HepG2 (cell line): ENCODE data around the gene AMDHD1. TPM values are rescaled to one million over a fixed set of nuclear protein-coding genes. Genes with fewer than 3 reads are reported as not detected.

Experiments used
- ARID5B ChIP-seq: IDR thresholded peaks from 2 replicates; pipeline ENCODE4 v1.4.0; 2020; ENCODE audit warnings: mild to moderate bottlenecking, missing genetic modification reagents
- BRCA1 ChIP-seq: sonication (generic); formaldehyde crosslinking; IDR thresholded peaks from 2 replicates; pipeline ENCODE4 v1.4.0; 2020; ENCODE audit warnings: missing genetic modification reagents
- EZH2 ChIP-seq: conservative IDR thresholded peaks from 2 replicates; pipeline ENCODE4 v1.6.1; 2012; ENCODE audit warnings: mild to moderate bottlenecking, low read depth, low read length, moderate library complexity
- FOXK2 ChIP-seq: fragments of 450-650 bp; IDR thresholded peaks from 2 replicates; pipeline ENCODE4 v1.6.1; 2016
- GZF1 ChIP-seq: sonication (generic); formaldehyde crosslinking; IDR thresholded peaks from 2 replicates; pipeline ENCODE4 v1.5.1; 2020; ENCODE audit warnings: mild to moderate bottlenecking, missing genetic modification reagents
- HOXA7 ChIP-seq: sonication (generic); formaldehyde crosslinking; IDR thresholded peaks from 2 replicates; pipeline ENCODE4 v1.8.1; 2022; ENCODE audit warnings: mild to moderate bottlenecking, missing genetic modification reagents, moderate library complexity
- PRMT3 ChIP-seq: sonication (generic); formaldehyde crosslinking; IDR thresholded peaks from 2 replicates; pipeline ENCODE4 v1.8.1; 2022; ENCODE audit warnings: low read depth, mild to moderate bottlenecking, moderate library complexity, missing genetic modification reagents, borderline replicate concordance
- RBM22 ChIP-seq: fragments of 200-400 bp; formaldehyde crosslinking; optimal IDR thresholded peaks from 2 replicates; pipeline ENCODE3; 2017; ENCODE audit warnings: mild to moderate bottlenecking, low read length, moderate library complexity
- TBP ChIP-seq: sonication (generic); formaldehyde crosslinking; IDR thresholded peaks from 2 replicates; pipeline ENCODE4 v1.5.0; 2020; ENCODE audit warnings: missing genetic modification reagents
- ZEB1 ChIP-seq: IDR thresholded peaks from 2 replicates; pipeline ENCODE4 v1.6.1; 2012; ENCODE audit warnings: mild to moderate bottlenecking, low read depth, inconsistent platforms; ENCODE audit not compliant: insufficient replicate concordance
- ZFX ChIP-seq: sonication (generic); formaldehyde crosslinking; IDR thresholded peaks from 2 replicates; pipeline ENCODE4 v1.4.0; 2020; ENCODE audit warnings: mild to moderate bottlenecking, low read depth, missing genetic modification reagents, moderate library complexity
- ZFY ChIP-seq: sonication (generic); formaldehyde crosslinking; IDR thresholded peaks from 2 replicates; pipeline ENCODE4 v1.4.0; 2020; ENCODE audit warnings: missing genetic modification reagents
- ZNF383 ChIP-seq: sonication (generic); formaldehyde crosslinking; IDR thresholded peaks from 2 replicates; pipeline ENCODE4 v1.4.0; 2020; ENCODE audit warnings: missing genetic modification reagents, mild to moderate bottlenecking, borderline replicate concordance
- ZNF574 ChIP-seq: sonication (generic); formaldehyde crosslinking; IDR thresholded peaks from 2 replicates; pipeline ENCODE4 v1.4.0; 2020; ENCODE audit warnings: missing genetic modification reagents
- ZNF674 ChIP-seq: sonication (generic); formaldehyde crosslinking; IDR thresholded peaks from 2 replicates; pipeline ENCODE4 v1.5.0; 2020; ENCODE audit warnings: low read depth, mild to moderate bottlenecking, missing genetic modification reagents
- ZNF709 ChIP-seq: sonication (generic); formaldehyde crosslinking; IDR thresholded peaks from 2 replicates; pipeline ENCODE4 v1.5.0; 2020; ENCODE audit warnings: mild to moderate bottlenecking, missing genetic modification reagents
- polyA plus RNA-seq, 8 experiments: library from polyadenylated mRNA; depleted of rRNA in 3 of 8; stranded (reverse) in 7 of 8; unstranded in 1 of 8; fragments of >200 nt; fragmentation: Illumina TruSeq in 4 of 8; extraction: Trizol in 4 of 8; gene quantifications; 2 replicates each; pipeline versions ENCODE4 v1.2.1 to v1.2.3, GENCODE V29; 2011 to 2016; ENCODE audit warnings: low read depth in 4 of 8, missing spikeins in 1 of 8, mixed read lengths in 1 of 8; ENCODE audit not compliant: insufficient read depth in 1 of 8
- total RNA-seq, 5 experiments: library from RNA; depleted of rRNA; stranded (reverse); fragments of >200 nt; fragmentation: Illumina TruSeq; extraction: Trizol; gene quantifications; 2 replicates each; pipeline ENCODE4 v1.2.3, GENCODE V29; 2016; ENCODE audit warnings: low read depth in 1 of 5
- TF ChIP-seq, protein P1 (sequence below): sonication (generic); formaldehyde crosslinking; IDR thresholded peaks from 2 replicates; pipeline ENCODE4 v1.9.0; 2021; ENCODE audit warnings: missing genetic modification reagents, borderline replicate concordance
- TF ChIP-seq, protein P2 (sequence below): sonication (generic); formaldehyde crosslinking; IDR thresholded peaks from 2 replicates; pipeline ENCODE4 v1.9.0; 2021; ENCODE audit warnings: missing genetic modification reagents, borderline replicate concordance

The AMDHD1 gene
- total and polyA plus RNA-seq, 2 of the 13 experiments (the other 11 are each of a cell fraction or from before 2014, with no cell fraction given) = 6.5 to 29.6 TPM

DNA sequence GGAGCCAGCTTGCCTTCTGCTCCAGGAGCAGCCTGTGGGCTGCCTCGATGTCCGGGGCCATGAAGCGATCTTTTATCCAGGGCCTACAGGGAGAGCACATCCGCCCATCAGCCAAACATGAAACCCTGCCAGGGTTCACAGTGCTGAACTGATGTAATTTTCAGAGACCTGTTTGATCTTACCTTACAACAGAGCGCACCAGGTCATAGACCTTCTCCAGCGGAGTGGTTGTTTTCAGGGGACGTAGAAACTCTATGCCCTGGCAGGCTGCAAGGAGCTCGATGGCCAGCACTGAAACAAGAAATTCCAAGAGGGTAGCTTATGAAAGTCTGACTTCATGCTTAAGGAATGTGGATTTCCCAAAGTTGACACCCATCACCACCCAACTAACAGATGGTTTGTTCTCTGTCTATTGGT lies 33.3 kb downstream of the AMDHD1 start (continued):
- TF ChIP-seq, protein P1, sequence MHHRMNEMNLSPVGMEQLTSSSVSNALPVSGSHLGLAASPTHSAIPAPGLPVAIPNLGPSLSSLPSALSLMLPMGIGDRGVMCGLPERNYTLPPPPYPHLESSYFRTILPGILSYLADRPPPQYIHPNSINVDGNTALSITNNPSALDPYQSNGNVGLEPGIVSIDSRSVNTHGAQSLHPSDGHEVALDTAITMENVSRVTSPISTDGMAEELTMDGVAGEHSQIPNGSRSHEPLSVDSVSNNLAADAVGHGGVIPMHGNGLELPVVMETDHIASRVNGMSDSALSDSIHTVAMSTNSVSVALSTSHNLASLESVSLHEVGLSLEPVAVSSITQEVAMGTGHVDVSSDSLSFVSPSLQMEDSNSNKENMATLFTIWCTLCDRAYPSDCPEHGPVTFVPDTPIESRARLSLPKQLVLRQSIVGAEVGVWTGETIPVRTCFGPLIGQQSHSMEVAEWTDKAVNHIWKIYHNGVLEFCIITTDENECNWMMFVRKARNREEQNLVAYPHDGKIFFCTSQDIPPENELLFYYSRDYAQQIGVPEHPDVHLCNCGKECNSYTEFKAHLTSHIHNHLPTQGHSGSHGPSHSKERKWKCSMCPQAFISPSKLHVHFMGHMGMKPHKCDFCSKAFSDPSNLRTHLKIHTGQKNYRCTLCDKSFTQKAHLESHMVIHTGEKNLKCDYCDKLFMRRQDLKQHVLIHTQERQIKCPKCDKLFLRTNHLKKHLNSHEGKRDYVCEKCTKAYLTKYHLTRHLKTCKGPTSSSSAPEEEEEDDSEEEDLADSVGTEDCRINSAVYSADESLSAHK = no peak
- TF ChIP-seq BRCA1 (CRISPR knock-in tag) (no peak), ZEB1 (no peak), GZF1 (no peak), ZFY (peak; percentile 55), EZH2 (no peak), FOXK2 (no peak), ARID5B (CRISPR knock-in tag) (peak; percentile 92), ZNF674 (no peak), RBM22 (no peak), ZFX (peak; percentile 78), TBP (CRISPR knock-in tag) (no peak), ZNF709 (CRISPR knock-in tag) (no peak), PRMT3 (CRISPR knock-in tag) (no peak), HOXA7 (CRISPR knock-in tag) (no peak), ZNF383 (CRISPR knock-in tag) (no peak), ZNF574 (CRISPR knock-in tag) (peak; percentile 61)
- TF ChIP-seq, protein P2, sequence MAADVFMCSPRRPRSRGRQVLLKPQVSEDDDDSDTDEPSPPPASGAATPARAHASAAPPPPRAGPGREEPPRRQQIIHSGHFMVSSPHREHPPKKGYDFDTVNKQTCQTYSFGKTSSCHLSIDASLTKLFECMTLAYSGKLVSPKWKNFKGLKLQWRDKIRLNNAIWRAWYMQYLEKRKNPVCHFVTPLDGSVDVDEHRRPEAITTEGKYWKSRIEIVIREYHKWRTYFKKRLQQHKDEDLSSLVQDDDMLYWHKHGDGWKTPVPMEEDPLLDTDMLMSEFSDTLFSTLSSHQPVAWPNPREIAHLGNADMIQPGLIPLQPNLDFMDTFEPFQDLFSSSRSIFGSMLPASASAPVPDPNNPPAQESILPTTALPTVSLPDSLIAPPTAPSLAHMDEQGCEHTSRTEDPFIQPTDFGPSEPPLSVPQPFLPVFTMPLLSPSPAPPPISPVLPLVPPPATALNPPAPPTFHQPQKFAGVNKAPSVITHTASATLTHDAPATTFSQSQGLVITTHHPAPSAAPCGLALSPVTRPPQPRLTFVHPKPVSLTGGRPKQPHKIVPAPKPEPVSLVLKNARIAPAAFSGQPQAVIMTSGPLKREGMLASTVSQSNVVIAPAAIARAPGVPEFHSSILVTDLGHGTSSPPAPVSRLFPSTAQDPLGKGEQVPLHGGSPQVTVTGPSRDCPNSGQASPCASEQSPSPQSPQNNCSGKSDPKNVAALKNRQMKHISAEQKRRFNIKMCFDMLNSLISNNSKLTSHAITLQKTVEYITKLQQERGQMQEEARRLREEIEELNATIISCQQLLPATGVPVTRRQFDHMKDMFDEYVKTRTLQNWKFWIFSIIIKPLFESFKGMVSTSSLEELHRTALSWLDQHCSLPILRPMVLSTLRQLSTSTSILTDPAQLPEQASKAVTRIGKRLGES (CRISPR knock-in tag) = no peak
